Measurements from ENCODE around the gene SLC35A3. TPM values are rescaled to one million over a fixed set of nuclear protein-coding genes. Genes with fewer than 3 reads are reported as not detected.
"Not testable (repeated sequence)": the region's sequence is repeated elsewhere in the genome, so short reads cannot be mapped to it uniquely, and the experiment has no call there.

The SLC35A3 gene
- total RNA-seq, 1 donor from 2014 or later = 16.5 TPM

- Mint-ChIP-seq H3K36me3 (ENCODE audit: insufficient read depth) (no peaks in the 10 kb centered on the region), H3K27me3 (no peaks in the 10 kb centered on the region), H3K4me3 (ENCODE audit: low read depth) (no peak overlapping the region), H3K9me3 (ENCODE audit: low read depth) (no peaks in the 10 kb centered on the region), H3K27ac (no peak overlapping the region), H3K4me1 (ENCODE audit: low read depth) (peaks cover 12% of the 10 kb centered on the region)
- TF ChIP-seq, protein P1, sequence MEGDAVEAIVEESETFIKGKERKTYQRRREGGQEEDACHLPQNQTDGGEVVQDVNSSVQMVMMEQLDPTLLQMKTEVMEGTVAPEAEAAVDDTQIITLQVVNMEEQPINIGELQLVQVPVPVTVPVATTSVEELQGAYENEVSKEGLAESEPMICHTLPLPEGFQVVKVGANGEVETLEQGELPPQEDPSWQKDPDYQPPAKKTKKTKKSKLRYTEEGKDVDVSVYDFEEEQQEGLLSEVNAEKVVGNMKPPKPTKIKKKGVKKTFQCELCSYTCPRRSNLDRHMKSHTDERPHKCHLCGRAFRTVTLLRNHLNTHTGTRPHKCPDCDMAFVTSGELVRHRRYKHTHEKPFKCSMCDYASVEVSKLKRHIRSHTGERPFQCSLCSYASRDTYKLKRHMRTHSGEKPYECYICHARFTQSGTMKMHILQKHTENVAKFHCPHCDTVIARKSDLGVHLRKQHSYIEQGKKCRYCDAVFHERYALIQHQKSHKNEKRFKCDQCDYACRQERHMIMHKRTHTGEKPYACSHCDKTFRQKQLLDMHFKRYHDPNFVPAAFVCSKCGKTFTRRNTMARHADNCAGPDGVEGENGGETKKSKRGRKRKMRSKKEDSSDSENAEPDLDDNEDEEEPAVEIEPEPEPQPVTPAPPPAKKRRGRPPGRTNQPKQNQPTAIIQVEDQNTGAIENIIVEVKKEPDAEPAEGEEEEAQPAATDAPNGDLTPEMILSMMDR (IDR thresholded peaks at IDR 0.05; ENCODE audit: unreplicated experiment) = no peak
- DNase-seq (ENCODE audit: low spot score, unreplicated experiment) = no peak
Observed at GRCh38 chr1:99955375-99955774, 14.4 kb upstream of the SLC35A3 start.

DNA sequence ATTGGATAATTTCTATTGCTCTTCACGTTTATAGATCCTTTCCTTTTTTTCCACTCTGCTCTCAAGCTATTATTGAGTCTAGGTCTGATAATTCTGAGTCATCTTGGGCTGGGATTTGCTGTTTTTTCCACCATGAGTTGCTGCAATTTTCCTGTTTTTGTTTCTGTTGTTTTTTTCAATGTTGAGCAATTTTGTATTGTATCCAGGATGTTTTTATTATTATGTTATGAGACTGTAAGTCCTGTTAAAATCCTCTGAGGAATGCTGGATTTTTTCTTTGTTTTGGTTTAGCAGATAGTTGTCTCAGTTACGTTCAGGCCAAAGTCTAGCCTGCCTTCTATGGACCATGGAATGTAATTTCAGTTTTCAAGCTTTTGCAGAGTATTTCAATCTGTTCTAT lies 13.0 kb upstream of the SLC35A3 start:
- H3K27me3 Mint-ChIP-seq = no peaks in the 10 kb centered on the region
- peak overlapping the region; percentile 69 for H3K27ac Mint-ChIP-seq
- TF ChIP-seq, protein P1 (IDR thresholded peaks at IDR 0.05; ENCODE audit: unreplicated experiment) = no peak
- DNase-seq (ENCODE audit: low spot score, unreplicated experiment) = no peak
- H3K36me3 Mint-ChIP-seq (ENCODE audit: insufficient read depth) = no peaks in the 10 kb centered on the region
- no peaks in the 10 kb centered on the region for H3K9me3 Mint-ChIP-seq (ENCODE audit: low read depth)
- no peak overlapping the region for H3K4me3 Mint-ChIP-seq (ENCODE audit: low read depth)
- H3K4me1 Mint-ChIP-seq (ENCODE audit: low read depth) = peaks cover 6% of the 10 kb centered on the region

GRCh38 chr1:99957818-99958217 lies 12.0 kb upstream of the SLC35A3 start:
- TF ChIP-seq, protein P1 (IDR thresholded peaks at IDR 0.05; ENCODE audit: unreplicated experiment) = no peak
- no peak overlapping the region for H3K4me3 Mint-ChIP-seq (ENCODE audit: low read depth)
- peaks cover 6% of the 10 kb centered on the region for H3K4me1 Mint-ChIP-seq (ENCODE audit: low read depth)
- no peaks in the 10 kb centered on the region for H3K27me3 Mint-ChIP-seq
- H3K36me3 Mint-ChIP-seq (ENCODE audit: insufficient read depth) = no peaks in the 10 kb centered on the region
- no peaks in the 10 kb centered on the region for H3K9me3 Mint-ChIP-seq (ENCODE audit: low read depth)
- H3K27ac Mint-ChIP-seq = no peak overlapping the region
- DNase-seq (ENCODE audit: low spot score, unreplicated experiment) = no peak

GRCh38 chr1:99959189-99959705 lies 10.5 kb upstream of the SLC35A3 start:
- H3K27me3 Mint-ChIP-seq; H3K4me1 Mint-ChIP-seq (ENCODE audit: low read depth); H3K36me3 Mint-ChIP-seq (ENCODE audit: insufficient read depth); DNase-seq (ENCODE audit: low spot score, unreplicated experiment); H3K9me3 Mint-ChIP-seq (ENCODE audit: low read depth); H3K4me3 Mint-ChIP-seq (ENCODE audit: low read depth): not testable (repeated sequence)
- peak overlapping the region; percentile 80 for H3K27ac Mint-ChIP-seq

DNA sequence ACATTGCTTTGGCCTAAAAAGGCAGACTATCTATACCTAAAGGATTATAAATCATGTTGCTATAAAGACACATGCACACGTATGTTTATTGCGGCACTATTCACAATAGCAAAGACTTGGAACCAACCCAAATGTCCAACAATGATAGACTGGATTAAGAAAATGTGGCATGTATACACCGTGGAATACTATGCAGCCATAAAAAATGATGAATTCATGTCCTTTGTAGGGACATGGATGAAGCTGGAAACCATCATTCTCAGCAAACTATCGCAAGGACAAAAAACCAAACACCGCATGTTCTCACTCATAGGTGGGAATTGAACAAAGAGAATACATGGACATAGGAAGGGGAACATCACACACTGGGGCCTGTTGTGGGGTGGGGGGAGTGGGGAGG lies 9.5 kb upstream of the SLC35A3 start:
- not testable (repeated sequence) for H3K36me3 Mint-ChIP-seq (ENCODE audit: insufficient read depth); H3K4me3 Mint-ChIP-seq (ENCODE audit: low read depth); H3K27ac Mint-ChIP-seq; H3K4me1 Mint-ChIP-seq (ENCODE audit: low read depth); DNase-seq (ENCODE audit: low spot score, unreplicated experiment); H3K9me3 Mint-ChIP-seq (ENCODE audit: low read depth); H3K27me3 Mint-ChIP-seq

DNA sequence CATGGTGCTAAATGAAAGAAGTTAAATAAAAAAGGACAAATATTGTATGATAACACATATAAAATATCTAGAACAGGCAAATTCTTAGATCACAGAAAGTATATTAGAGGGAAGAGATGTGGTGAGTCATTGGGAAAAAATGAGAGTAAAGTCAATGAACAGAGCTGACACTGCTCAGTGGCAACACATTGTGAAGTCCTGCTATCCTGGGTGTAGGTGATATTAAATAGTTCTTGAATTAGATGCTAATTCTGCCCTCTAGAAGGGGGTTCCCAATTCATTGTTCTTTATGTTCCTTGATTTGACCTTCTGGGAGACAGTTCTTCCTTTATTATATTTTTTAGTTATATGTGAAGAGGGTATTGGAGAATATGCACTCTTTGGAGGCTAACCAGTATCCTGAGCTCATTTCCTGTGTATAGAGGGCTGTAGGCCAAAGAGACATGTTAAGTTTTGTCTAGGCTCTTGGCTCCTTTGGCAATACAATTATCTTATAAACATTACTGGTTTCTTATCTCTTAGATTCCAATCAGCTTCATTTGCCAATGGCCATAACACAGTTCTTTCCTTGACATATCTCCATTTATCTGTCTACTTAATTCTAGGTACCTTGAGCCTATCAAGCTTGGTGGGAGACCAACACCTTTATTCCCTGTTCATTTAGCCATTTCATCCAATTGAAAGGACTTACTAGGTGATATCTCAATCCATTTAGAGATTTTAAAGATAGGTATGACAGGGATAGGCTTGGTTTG lies 6.6 kb upstream of the SLC35A3 start:
- peaks cover 12% of the 10 kb centered on the region for H3K4me1 Mint-ChIP-seq (ENCODE audit: low read depth)
- H3K36me3 Mint-ChIP-seq (ENCODE audit: insufficient read depth) = no peaks in the 10 kb centered on the region
- TF ChIP-seq, protein P1 (IDR thresholded peaks at IDR 0.05; ENCODE audit: unreplicated experiment) = no peak
- no peaks in the 10 kb centered on the region for H3K9me3 Mint-ChIP-seq (ENCODE audit: low read depth)
- no peak overlapping the region for H3K27ac Mint-ChIP-seq
- H3K27me3 Mint-ChIP-seq = no peaks in the 10 kb centered on the region
- no peak overlapping the region for H3K4me3 Mint-ChIP-seq (ENCODE audit: low read depth)
- no peak for DNase-seq (ENCODE audit: low spot score, unreplicated experiment)
